NOMO-1 treated with dmso at 0.1 percent for 144 hours (cell line): ENCODE measurements around the gene MIEF2.

ENCODE experiments used
- DNase-seq: peaks from one replicate; lab custom pipeline; 2025; ENCODE audit not compliant: unreplicated experiment; lab: John Stamatoyannopoulos, UW

The MIEF2 gene

DNA sequence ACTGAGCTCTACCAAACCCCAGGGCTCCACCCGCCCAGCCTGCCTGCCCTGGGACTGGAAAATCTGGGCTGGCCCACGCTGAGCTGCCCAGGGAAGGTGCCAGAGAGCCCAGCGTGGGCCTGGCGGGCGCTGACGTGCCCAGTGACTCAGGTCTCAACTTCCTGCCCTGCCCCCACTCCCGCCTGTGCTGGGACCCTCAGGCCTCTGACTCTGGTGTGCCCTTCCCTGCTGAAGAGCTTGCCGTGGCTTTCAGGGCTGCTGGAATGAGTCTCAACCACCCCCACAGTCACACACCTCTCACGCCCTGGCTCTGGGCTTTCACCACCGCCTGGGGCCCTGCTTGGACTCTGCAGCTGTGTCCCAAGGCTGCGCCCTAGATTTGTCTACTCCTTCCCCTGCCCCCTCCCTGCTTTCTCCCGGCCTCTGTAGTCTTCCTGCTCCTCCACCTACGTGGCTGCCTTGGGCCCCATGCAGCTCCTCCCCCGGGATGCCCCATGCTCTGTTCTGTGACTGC, 24.7 kb upstream of the MIEF2 start:
- no peak for DNase-seq

GRCh38 chr17:18236494-18236893, 24.0 kb upstream of the MIEF2 start:
- DNase-seq = no peak

DNA sequence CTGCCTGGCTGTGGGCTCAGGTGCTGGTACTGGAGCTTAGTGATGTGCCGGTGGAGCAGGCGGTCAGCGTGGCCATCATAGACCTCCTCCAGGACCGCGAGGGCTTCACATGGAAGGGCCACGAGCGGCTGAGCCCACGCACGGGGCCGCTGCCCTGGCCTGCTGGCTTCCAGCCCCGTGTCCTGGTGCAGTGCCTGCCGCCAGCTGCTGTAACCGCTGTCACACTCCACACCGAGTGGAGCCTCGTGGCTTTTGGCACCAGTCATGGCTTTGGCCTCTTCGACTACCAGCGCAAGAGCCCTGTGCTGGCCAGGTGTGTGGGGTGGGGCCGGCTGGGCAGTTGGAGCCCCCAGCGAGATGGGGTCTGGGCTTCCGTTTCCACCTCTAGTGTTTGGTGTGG, 23.0 kb upstream of the MIEF2 start:
- no peak for DNase-seq

DNA sequence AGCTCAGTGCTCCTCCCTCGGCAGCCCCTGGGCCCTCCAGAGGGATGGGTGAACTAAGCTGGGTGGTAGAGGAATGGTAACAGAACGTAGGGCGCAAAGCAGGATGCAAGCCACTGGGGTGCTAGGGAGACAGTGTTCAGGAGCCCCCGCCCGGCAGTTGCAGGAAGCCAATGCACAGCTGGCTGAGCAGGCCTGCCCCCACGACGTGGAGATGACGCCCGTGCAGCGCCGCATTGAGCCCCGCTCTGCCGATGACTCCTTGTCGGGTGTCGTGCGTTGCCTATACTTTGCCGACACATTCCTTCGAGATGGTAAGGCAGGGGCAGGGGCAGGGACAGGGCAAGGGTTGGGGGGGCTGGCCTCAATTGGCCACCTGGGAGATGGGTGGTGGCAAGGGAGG, 22.2 kb upstream of the MIEF2 start:
- DNase-seq = no peak

GRCh38 chr17:18240449-18240848, 20.0 kb upstream of the MIEF2 start:
- DNase-seq = no peak

GRCh38 chr17:18241229-18241871, 19.1 kb upstream of the MIEF2 start:
- no peak for DNase-seq

DNA sequence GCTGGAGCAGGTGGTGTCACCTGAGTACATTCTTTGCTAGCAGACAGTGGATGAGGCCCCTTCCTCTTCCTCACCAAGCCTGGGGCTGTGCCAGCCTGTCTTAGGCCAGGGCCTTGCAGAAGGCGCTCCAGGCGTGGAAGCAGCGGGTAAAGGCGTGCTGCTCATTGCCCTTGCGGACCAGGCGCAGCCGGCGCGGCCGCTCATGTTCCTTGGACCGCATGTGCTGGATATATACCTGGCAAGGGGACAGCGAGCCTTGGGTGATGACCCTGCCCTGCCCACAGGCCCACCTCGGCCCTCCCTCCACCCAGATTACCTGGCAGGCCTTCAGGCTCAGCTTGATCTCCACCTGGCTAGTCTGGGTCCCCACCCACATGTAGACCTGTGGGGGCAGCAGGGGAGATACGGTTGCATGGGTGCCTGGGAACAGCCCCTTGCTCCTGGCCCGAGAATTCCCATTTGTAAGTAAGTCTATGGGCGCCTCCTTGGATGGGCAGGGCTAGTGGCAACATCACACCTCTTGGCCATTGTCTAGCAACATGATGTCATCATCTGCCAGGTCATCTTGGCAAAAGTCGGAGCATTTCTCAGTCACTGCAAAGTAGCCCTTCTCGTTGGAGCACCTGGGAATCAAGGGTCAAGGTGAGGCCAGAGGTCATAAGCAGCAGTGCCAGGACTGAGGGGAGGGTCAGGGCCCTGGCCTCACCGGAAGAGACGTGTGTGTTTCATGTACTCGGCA, 15.3 kb upstream of the MIEF2 start:
- DNase-seq = no peak

DNA sequence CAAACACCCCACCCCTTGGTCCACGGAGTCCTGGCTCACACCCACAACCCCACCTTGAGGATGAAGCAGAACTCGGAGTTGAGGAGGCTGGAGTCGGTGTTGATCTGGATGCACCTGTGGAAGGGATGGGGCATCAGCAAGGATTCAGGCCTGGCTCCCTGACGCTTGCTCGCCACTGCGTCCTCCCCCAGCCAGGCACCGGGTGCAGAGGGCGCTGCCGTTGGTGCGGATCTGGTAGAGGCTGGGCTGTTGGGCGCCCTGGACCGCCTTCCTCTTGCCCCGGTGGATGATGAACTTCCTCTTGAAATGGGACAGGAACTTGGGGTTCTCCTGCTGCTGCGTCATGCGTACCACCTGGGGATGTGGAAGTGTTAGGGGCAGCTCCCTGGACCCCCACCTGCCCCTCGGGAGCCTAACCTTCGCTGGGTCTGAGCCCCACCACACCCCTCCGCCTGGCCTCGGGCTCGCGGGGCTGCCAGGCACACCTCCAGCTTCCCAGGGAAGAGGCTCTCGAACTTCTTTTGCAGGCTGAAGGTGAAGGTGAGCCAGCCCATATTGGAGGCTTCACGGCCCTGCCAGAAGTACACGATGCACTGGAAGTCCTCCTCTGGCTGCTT, 14.2 kb upstream of the MIEF2 start:
- no peak for DNase-seq

- DNase-seq = no peak
These were observed 13.4 kb upstream of the MIEF2 start for GRCh38 chr17:18246880-18247612.

- DNase-seq = no peak
These were observed 12.9 kb upstream of the MIEF2 start for GRCh38 chr17:18247613-18248001.

- DNase-seq = no peak
These were observed 12.1 kb upstream of the MIEF2 start for GRCh38 chr17:18248300-18248731.

- no peak for DNase-seq
These were observed 11.7 kb upstream of the MIEF2 start for GRCh38 chr17:18248811-18249210.

- no peak for DNase-seq
These were observed 10.2 kb upstream of the MIEF2 start for GRCh38 chr17:18250259-18250658.

DNA sequence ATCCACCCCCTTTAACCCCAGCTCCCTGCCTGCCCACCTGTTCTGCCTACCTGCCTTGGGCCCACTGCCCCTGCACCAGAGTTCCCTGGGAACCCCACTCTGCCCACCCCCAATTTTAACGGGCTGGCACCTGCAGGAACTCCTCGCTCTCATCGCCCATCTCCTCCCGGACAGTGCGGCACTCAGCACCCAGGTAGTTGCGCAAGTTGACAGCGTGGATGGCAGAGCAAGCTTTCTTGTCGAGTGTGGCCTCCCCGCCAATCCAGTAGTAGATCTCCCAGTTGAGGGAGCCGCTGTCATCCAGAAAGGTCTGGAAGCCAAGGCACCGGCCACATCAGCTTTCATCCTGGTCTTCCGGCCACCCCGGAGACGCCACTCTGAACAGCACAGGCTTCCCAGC, 9.8 kb upstream of the MIEF2 start:
- no peak for DNase-seq

- no peak for DNase-seq
These were observed 9.3 kb upstream of the MIEF2 start for GRCh38 chr17:18251204-18251603.

DNA sequence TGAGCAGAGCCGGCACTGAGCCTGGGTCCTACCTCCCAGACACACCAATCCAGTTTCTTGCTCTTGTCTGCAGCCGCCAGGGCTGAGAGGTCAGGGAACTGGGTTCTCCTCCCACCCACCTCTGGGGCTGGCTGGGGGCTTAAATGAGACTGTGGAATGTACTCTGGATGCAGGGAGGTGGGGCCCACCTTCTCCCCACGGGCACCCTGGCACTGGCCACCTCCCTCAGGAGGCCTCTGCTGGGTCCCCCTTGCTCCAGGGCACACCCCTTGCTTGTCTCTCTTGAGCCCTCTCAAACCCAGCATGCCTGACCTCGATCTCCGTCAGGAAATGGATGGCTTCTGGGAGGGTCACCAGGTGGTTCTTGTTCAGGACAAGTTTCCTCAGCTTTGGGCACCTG, 8.3 kb upstream of the MIEF2 start:
- DNase-seq = no peak

- DNase-seq = no peak
These were observed 7.1 kb upstream of the MIEF2 start for GRCh38 chr17:18253187-18253884.

DNA sequence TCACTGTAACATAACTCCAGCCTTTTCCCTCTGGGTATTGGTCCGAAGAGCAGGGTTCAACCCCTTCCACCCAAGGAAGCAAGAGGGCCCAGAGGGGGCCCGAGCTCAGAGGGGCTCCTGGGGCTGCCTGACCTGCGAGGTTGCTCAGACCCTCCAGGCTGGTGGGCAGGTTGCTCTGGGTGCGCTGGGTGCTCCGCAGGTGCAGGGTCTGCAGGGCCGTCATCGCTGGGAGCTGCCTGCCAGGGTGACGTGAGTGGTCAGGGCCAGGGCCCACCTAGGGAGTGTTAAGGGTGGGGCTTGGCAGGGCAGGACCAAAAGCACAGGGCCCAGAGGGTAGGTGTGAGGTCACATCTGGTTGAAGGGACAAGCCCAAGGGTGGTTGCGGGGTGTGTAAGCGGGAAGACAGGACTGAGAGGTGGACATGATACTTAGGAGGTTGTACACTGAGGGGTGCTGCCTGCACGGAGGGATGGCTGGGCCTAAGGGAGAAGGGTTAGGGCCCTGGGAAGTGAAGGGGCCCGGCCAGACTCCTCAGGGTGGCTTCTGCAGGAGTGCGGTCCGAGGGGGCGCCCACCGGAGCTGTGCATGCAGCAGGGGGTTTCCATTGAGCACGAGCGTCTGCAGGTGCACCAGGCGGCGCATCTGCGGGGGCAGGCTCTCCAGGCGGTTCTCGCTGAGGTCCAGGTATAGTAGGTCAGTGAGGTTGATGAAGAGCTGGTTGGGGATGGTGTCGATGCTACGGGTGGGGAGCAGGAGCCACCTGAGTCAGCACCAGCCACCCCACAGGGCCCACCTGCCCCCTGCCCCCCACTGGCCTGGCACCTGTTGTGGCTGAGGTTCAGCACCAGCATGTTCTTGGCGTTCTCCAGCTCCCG, 6.3 kb upstream of the MIEF2 start:
- DNase-seq = no peak

GRCh38 chr17:18254888-18255649, 5.4 kb upstream of the MIEF2 start:
- DNase-seq = no peak
